ENCODE measurements around the gene SORCS2. TPM values are rescaled to one million over a fixed set of nuclear protein-coding genes. Genes with fewer than 3 reads are reported as not detected.

Gene SORCS2
- total and polyA plus RNA-seq, 4 donors, result 2.2 to 7.7 (median 2.5) TPM

- no peaks in the 10 kb centered on the region for H3K36me3 ChIP-seq (ENCODE audit: control insufficient read depth in 4 of 4, insufficient read depth in 4 of 4, low read length in 4 of 4)
- no peak for ATAC-seq (ENCODE audit: insufficient read depth, low FRiP score)
- DNase-seq, result no peak
- H3K27ac ChIP-seq (ENCODE audit: low read depth in 1 of 2, low read length in 1 of 2), result no peak overlapping the region
- peaks cover 0 to 26% (median 7%) of the 10 kb centered on the region in 3 donors for H3K27me3 ChIP-seq (ENCODE audit: control insufficient read depth in 3 of 3, insufficient read depth in 3 of 3, low read length in 2 of 3)
- no peak overlapping the region for H3K9ac ChIP-seq (ENCODE audit: insufficient read depth in 1 of 2, low read length in 2 of 2)
- H3K9me3 ChIP-seq (ENCODE audit: control insufficient read depth in 4 of 4, insufficient read depth in 3 of 4, low read length in 3 of 4), result peaks cover 0 to 3% (median 0%) of the 10 kb centered on the region in 4 donors
- H3K4me3 ChIP-seq, result no peak overlapping the region
- no peak for TF ChIP-seq CTCF (IDR thresholded peaks at IDR 0.05; ENCODE audit: control extremely low read depth, extremely low read depth)
- peaks cover 0 to 3% (median 0%) of the 10 kb centered on the region in 5 donors for H3K4me1 ChIP-seq (ENCODE audit: control insufficient read depth in 5 of 5, insufficient read depth in 5 of 5, low read length in 5 of 5)
- WGBS, 2 donors, result 54 to 57% methylated on average over 10 of the region's 10 CpGs
Measured at GRCh38 chr4:7628432-7628831, 436.1 kb downstream of the SORCS2 start.

- H3K4me3 ChIP-seq, result no peak overlapping the region
- H3K4me1 ChIP-seq (ENCODE audit: control insufficient read depth in 5 of 5, insufficient read depth in 5 of 5, low read length in 5 of 5), result peaks cover 0 to 3% (median 0%) of the 10 kb centered on the region in 5 donors
- H3K9ac ChIP-seq (ENCODE audit: insufficient read depth in 1 of 2, low read length in 2 of 2), result no peak overlapping the region
- ATAC-seq (ENCODE audit: insufficient read depth, low FRiP score) (no peak), DNase-seq (no peak)
- no peak overlapping the region for H3K27ac ChIP-seq (ENCODE audit: low read depth in 1 of 2, low read length in 1 of 2)
- no peak for TF ChIP-seq CTCF (IDR thresholded peaks at IDR 0.05; ENCODE audit: control extremely low read depth, extremely low read depth)
- H3K36me3 ChIP-seq (ENCODE audit: control insufficient read depth in 4 of 4, insufficient read depth in 4 of 4, low read length in 4 of 4), result no peaks in the 10 kb centered on the region
- H3K27me3 ChIP-seq (ENCODE audit: control insufficient read depth in 3 of 3, insufficient read depth in 3 of 3, low read length in 2 of 3), result peaks cover 0 to 21% (median 7%) of the 10 kb centered on the region in 3 donors
- 81 to 86% methylated on average over 13 of the region's 13 CpGs for WGBS, 2 donors
- peaks cover 0 to 3% (median 0%) of the 10 kb centered on the region in 4 donors for H3K9me3 ChIP-seq (ENCODE audit: control insufficient read depth in 4 of 4, insufficient read depth in 3 of 4, low read length in 3 of 4)
Measured at GRCh38 chr4:7629501-7630254, 437.3 kb downstream of the SORCS2 start.

- Histone ChIP-seq H3K9me3 (ENCODE audit: control insufficient read depth in 4 of 4, insufficient read depth in 3 of 4, low read length in 3 of 4) (peaks cover 0 to 3% (median 0%) of the 10 kb centered on the region in 4 donors), H3K4me1 (ENCODE audit: control insufficient read depth in 5 of 5, insufficient read depth in 5 of 5, low read length in 5 of 5) (peaks cover 0 to 3% (median 0%) of the 10 kb centered on the region in 5 donors), H3K4me3 (no peak overlapping the region), H3K27ac (ENCODE audit: low read depth in 1 of 2, low read length in 1 of 2) (no peak overlapping the region), H3K36me3 (ENCODE audit: control insufficient read depth in 4 of 4, insufficient read depth in 4 of 4, low read length in 4 of 4) (no peaks in the 10 kb centered on the region), H3K9ac (ENCODE audit: insufficient read depth in 1 of 2, low read length in 2 of 2) (no peak overlapping the region), H3K27me3 (ENCODE audit: control insufficient read depth in 3 of 3, insufficient read depth in 3 of 3, low read length in 2 of 3) (peaks cover 0 to 23% (median 7%) of the 10 kb centered on the region in 3 donors)
- 57 to 76% methylated on average over 17 of the region's 17 CpGs for WGBS, 2 donors
- ATAC-seq (ENCODE audit: insufficient read depth, low FRiP score) (no peak), DNase-seq (no peak)
- TF ChIP-seq CTCF (IDR thresholded peaks at IDR 0.05; ENCODE audit: control extremely low read depth, extremely low read depth), result no peak
Measured at GRCh38 chr4:7630568-7631287, 438.4 kb downstream of the SORCS2 start.
